HG02798 (cell line): Measurements from ENCODE around the gene BRD8.

Experiments used
- ATAC-seq: cut with Tn5 transposase; IDR thresholded peaks from one replicate; pipeline ENCODE4 v1.9.1; 2021; ENCODE audit warnings: mild to moderate bottlenecking; ENCODE audit not compliant: unreplicated experiment, poor library complexity

The BRD8 gene

GRCh38 chr5:138103319-138103637, 75.2 kb downstream of the BRD8 start:
- no peak for ATAC-seq

DNA sequence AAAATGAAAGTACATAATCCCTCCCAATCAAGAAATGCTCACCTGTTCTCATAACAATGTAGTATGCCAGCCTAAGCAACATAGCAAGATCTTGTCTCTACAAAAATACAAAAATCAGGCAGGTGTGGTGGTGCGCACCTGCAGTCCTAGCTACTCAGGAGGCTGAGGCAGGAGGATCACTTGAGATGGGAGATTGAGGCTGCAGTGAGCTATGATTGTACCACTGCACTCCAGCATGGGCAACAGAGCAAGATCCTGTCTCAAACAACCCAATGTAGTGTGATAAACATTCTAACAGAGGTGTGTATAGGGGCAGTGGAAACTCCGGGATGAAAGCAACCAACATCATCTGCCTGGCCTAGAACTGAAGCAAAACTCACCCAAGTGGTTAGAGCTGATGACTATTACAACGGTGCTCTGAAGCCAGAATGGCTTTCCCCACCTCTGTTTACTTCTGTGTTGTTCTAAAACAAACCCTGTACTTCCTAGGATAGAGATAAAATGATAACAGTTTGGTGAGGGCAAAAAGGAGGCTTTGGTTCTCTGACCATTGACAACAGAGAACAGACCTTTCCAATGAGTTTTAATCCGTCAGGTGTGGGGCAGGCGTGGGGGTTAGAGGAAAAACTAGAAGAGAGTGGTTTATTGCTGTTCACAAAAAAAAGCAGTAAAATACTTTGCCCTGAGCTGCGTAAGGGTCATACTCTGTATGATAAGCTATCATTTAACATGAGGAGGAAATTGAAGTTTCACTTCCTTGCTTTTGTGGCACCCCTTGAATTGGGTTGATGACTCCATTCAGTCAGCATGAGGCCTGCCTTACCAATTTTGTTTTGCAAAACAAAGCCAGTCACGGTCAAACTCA, 75.7 kb downstream of the BRD8 start:
- ATAC-seq: no peak

GRCh38 chr5:138096997-138097828, 81.2 kb downstream of the BRD8 start:
- no peak for ATAC-seq

- no peak for ATAC-seq
These were observed 82.1 kb downstream of the BRD8 start for GRCh38 chr5:138096363-138096762.

GRCh38 chr5:138095100-138095907, 83.1 kb downstream of the BRD8 start:
- no peak for ATAC-seq

DNA sequence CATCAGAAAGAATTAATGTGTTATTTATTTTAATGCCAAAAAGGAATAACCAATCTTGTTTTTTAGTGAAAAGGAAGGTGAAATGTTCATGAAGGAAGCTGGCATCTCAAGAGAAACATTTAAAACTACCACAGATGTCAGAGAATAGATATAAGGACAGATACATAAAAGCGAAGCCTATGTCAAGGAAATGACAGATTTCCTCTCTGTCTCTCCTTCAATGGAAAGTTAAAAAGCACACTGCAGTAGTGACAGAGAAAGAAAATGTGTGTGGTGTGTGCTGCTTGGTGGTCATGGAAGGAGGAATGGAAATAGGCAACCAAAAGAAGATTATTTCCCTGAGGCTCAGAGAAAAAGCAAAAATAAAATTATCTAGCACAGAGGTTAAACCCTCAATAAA, 85.4 kb downstream of the BRD8 start:
- no peak for ATAC-seq

GRCh38 chr5:138092301-138092700, 86.1 kb downstream of the BRD8 start:
- ATAC-seq: no peak

DNA sequence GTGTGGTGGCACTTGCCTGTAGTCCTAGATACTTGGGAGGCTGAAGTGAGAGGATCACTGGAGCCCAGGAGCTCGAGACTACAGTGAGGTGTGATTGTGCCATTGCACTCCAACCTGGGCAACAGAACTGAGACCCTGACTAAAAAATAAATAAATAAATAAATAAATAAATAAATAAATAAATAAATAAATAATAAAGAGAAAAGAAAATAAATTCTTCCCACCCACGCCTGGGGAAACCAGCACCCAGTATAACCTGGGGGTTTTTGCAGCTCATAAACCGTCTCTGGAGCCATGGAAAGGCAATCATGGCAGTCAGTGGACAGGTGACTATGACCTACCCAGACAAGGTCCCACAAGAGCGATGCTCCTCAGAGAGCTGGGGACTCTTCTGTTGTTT, 86.7 kb downstream of the BRD8 start:
- ATAC-seq: no peak
